ENCODE measurements around the gene SOWAHC. TPM values are rescaled to one million over a fixed set of nuclear protein-coding genes. Genes with fewer than 3 reads are reported as not detected.
A peak's percentile ranks its signal among the peaks of the same experiment; 100 is the strongest.

SOWAHC gene
- total and polyA plus RNA-seq, 2 of the 13 experiments (the other 11 are each of a cell fraction or from before 2014, with no cell fraction given), result 21.2 to 22.5 TPM

GRCh38 chr2:109613922-109614714, at the start of gene SOWAHC, which contains the start of gene SEPTIN10 (continued):
- TF ChIP-seq ZNF556 (CRISPR knock-in tag; IDR thresholded peaks at IDR 0.05; ENCODE audit: borderline replicate concordance) (peak; percentile 80; the same call in 1 of the 2 replicates), ZNF777 (CRISPR knock-in tag; IDR thresholded peaks at IDR 0.05) (peak; percentile 94), ARID3A (IDR thresholded peaks at IDR 0.05; ENCODE audit: low read depth, low read length) (no peak), ZNF83 (CRISPR knock-in tag; IDR thresholded peaks at IDR 0.05; ENCODE audit: borderline replicate concordance) (peak; percentile 44; the same call in 1 of the 2 replicates), ZBTB21 (CRISPR knock-in tag; IDR thresholded peaks at IDR 0.05) (no peak), SRSF9 (IDR thresholded peaks at IDR 0.05; ENCODE audit: borderline replicate concordance, insufficient read depth, low read depth, low read length, poor library complexity, severe bottlenecking) (no peak), ZMAT3 (CRISPR knock-in tag; conservative IDR thresholded peaks at IDR 0.05) (peak; percentile 95), ZFP62 (CRISPR knock-in tag; IDR thresholded peaks at IDR 0.05) (no peak), ZNF224 (CRISPR knock-in tag; IDR thresholded peaks at IDR 0.05) (0 out of 2 replicates have a peak, but pooled peaks have one; percentile 6), ZNF879 (CRISPR knock-in tag; IDR thresholded peaks at IDR 0.05) (peak; percentile 88; the same call in 1 of the 2 replicates), ATF5 (CRISPR knock-in tag; IDR thresholded peaks at IDR 0.05; ENCODE audit: low read depth) (peak; percentile 92), ZNF17 (CRISPR knock-in tag; IDR thresholded peaks at IDR 0.05) (no peak), MIXL1 (CRISPR knock-in tag; IDR thresholded peaks at IDR 0.05) (peak; percentile 84), NFIC (IDR thresholded peaks at IDR 0.05; ENCODE audit: low read length) (no peak), POGZ (CRISPR knock-in tag; IDR thresholded peaks at IDR 0.05) (peak; percentile 93), RBAK (CRISPR knock-in tag; IDR thresholded peaks at IDR 0.05) (0 out of 2 replicates have a peak, but pooled peaks have one; percentile 42), SRSF4 (IDR thresholded peaks at IDR 0.05; ENCODE audit: low read depth, low read length, poor library complexity, severe bottlenecking) (no peak), ZNF616 (CRISPR knock-in tag; IDR thresholded peaks at IDR 0.05; ENCODE audit: low read depth) (no peak; the same call in 1 of the 2 replicates), PAX8 (CRISPR knock-in tag; IDR thresholded peaks at IDR 0.05; ENCODE audit: borderline replicate concordance) (peak; percentile 95)
- TF ChIP-seq, protein P1, sequence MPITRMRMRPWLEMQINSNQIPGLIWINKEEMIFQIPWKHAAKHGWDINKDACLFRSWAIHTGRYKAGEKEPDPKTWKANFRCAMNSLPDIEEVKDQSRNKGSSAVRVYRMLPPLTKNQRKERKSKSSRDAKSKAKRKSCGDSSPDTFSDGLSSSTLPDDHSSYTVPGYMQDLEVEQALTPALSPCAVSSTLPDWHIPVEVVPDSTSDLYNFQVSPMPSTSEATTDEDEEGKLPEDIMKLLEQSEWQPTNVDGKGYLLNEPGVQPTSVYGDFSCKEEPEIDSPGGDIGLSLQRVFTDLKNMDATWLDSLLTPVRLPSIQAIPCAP (CRISPR knock-in tag; IDR thresholded peaks at IDR 0.05; ENCODE audit: low read depth), result peak; percentile 64; the same call in 1 of the 2 replicates
- TF ChIP-seq, protein P2, sequence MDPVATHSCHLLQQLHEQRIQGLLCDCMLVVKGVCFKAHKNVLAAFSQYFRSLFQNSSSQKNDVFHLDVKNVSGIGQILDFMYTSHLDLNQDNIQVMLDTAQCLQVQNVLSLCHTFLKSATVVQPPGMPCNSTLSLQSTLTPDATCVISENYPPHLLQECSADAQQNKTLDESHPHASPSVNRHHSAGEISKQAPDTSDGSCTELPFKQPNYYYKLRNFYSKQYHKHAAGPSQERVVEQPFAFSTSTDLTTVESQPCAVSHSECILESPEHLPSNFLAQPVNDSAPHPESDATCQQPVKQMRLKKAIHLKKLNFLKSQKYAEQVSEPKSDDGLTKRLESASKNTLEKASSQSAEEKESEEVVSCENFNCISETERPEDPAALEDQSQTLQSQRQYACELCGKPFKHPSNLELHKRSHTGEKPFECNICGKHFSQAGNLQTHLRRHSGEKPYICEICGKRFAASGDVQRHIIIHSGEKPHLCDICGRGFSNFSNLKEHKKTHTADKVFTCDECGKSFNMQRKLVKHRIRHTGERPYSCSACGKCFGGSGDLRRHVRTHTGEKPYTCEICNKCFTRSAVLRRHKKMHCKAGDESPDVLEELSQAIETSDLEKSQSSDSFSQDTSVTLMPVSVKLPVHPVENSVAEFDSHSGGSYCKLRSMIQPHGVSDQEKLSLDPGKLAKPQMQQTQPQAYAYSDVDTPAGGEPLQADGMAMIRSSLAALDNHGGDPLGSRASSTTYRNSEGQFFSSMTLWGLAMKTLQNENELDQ (CRISPR knock-in tag; IDR thresholded peaks at IDR 0.05; ENCODE audit: borderline replicate concordance), result peak; percentile 77; the same call in 1 of the 2 replicates
